Activated CD4-positive, alpha-beta T cell treated with anti-CD3 and anti-CD28 coated beads, Interleukin-2, Interleukin-6, amounts not matched to agents 100 ng/mL and 50 ng/mL, durations not matched to agents 16 hours and 8 hours (primary cell): ENCODE results near the gene GLTP.
"Not testable (repeated sequence)": the region's sequence is repeated elsewhere in the genome, so short reads cannot be mapped to it uniquely, and the experiment has no call there.

Source experiments
- DNase-seq: peaks from one replicate; pipeline ENCODE4 v3.0.0-alpha.2; 2020

GLTP gene

GRCh38 chr12:109876406-109876805 lies 3.9 kb downstream of the GLTP start:
- DNase-seq: no peak

GRCh38 chr12:109875572-109876131 lies 4.7 kb downstream of the GLTP start:
- no peak for DNase-seq

- no peak for DNase-seq
Measured at GRCh38 chr12:109873653-109874052, 6.7 kb downstream of the GLTP start.

GRCh38 chr12:109871668-109872314 lies 8.6 kb downstream of the GLTP start:
- no peak for DNase-seq

- DNase-seq: peak; percentile 40
Measured at GRCh38 chr12:109870648-109871047, 9.7 kb downstream of the GLTP start.

GRCh38 chr12:109868182-109869051 lies 11.9 kb downstream of the GLTP start:
- peak; percentile 63 for DNase-seq

- DNase-seq: no peak
Measured at GRCh38 chr12:109864916-109865315, 15.4 kb downstream of the GLTP start.

GRCh38 chr12:109863847-109864712 lies 16.3 kb downstream of the GLTP start:
- peak; percentile 10 for DNase-seq

GRCh38 chr12:109862491-109862890 lies 17.9 kb downstream of the GLTP start:
- DNase-seq: not testable (repeated sequence)

GRCh38 chr12:109861689-109862314 lies 18.5 kb downstream of the GLTP start:
- no peak for DNase-seq

GRCh38 chr12:109860977-109861376 lies 19.4 kb downstream of the GLTP start:
- no peak for DNase-seq

- DNase-seq: no peak
Measured at GRCh38 chr12:109858764-109859163, 21.6 kb downstream of the GLTP start.

GRCh38 chr12:109857715-109858114 lies 22.6 kb downstream of the GLTP start:
- DNase-seq: no peak

GRCh38 chr12:109855377-109855776 lies 25.0 kb downstream of the GLTP start:
- DNase-seq: no peak

- DNase-seq: not testable (repeated sequence)
Measured at GRCh38 chr12:109850518-109850917, 29.8 kb downstream of the GLTP start.

GRCh38 chr12:109847142-109847735 lies 33.1 kb downstream of the GLTP start:
- DNase-seq: no peak

GRCh38 chr12:109845824-109846205 lies 34.5 kb downstream of the GLTP start:
- no peak for DNase-seq

- peak; percentile 94 for DNase-seq
Measured at GRCh38 chr12:109844983-109845823, 35.1 kb downstream of the GLTP start.

- DNase-seq: no peak
Measured at GRCh38 chr12:109844091-109844490, 36.2 kb downstream of the GLTP start.

GRCh38 chr12:109842021-109842420 lies 38.3 kb downstream of the GLTP start:
- DNase-seq: no peak

GRCh38 chr12:109841356-109841755 lies 39.0 kb downstream of the GLTP start:
- no peak for DNase-seq
